Measurements from ENCODE around the gene FSTL3. TPM values are rescaled to one million over a fixed set of nuclear protein-coding genes. Genes with fewer than 3 reads are reported as not detected.

Gene FSTL3
- total RNA-seq, 1 experiment from 2014 or later, result 6.8 TPM

GRCh38 chr19:646779-647565 lies 29.2 kb upstream of the FSTL3 start:
- no peaks in the 10 kb centered on the region for H3K9me3 Mint-ChIP-seq
- TF ChIP-seq CTCF (conservative IDR thresholded peaks at IDR 0.05), result no peak
- H2BK120ac ChIP-seq (ENCODE audit: low read depth, low read length, poor library complexity, severe bottlenecking), result no peak overlapping the region
- H2BK12ac ChIP-seq (ENCODE audit: insufficient read length, low read depth, low read length), result no peak overlapping the region
- H3K4me2 ChIP-seq (ENCODE audit: insufficient read depth, insufficient read length, low read length), result no peak overlapping the region
- H3K56ac ChIP-seq (ENCODE audit: insufficient read length, low read depth, low read length), result no peak overlapping the region
- no peak overlapping the region for H3K23ac ChIP-seq (ENCODE audit: insufficient read length, low read depth, low read length)
- H3K23me2 ChIP-seq (ENCODE audit: insufficient read length, low read depth, low read length, poor library complexity, severe bottlenecking), result no peaks in the 10 kb centered on the region
- no peak overlapping the region for H2AFZ ChIP-seq (ENCODE audit: low read length)
- WGBS (ENCODE audit: extremely low coverage, insufficient read length, low lambda C conversion rate), result no CpG with 5 or more reads among the region's 48 CpGs
- no peak overlapping the region for H4K5ac ChIP-seq (ENCODE audit: insufficient read length, low read depth, low read length)
- no peak overlapping the region for H3T11ph ChIP-seq (ENCODE audit: low read length)
- H2AK5ac ChIP-seq (ENCODE audit: insufficient read length, low read length), result no peak overlapping the region
- DNase-seq, result no peak
- no peak overlapping the region for H2BK20ac ChIP-seq (ENCODE audit: low read depth, low read length, poor library complexity, severe bottlenecking)
- H3K27me3 Mint-ChIP-seq (ENCODE audit: low read depth), result no peaks in the 10 kb centered on the region
- H3K9me3 ChIP-seq (ENCODE audit: control insufficient read depth, low read depth, low read length), result no peaks in the 10 kb centered on the region
- no peaks in the 10 kb centered on the region for H3K27me3 ChIP-seq (ENCODE audit: insufficient read depth, low read length)
- H3K4me1 Mint-ChIP-seq, result no peaks in the 10 kb centered on the region
- no peaks in the 10 kb centered on the region; the same call in 1 of the 2 replicates for H3K79me2 ChIP-seq (ENCODE audit: insufficient read depth, low read length)
- no peaks in the 10 kb centered on the region for H3K4me1 ChIP-seq (ENCODE audit: insufficient read depth, low read length)
- no peaks in the 10 kb centered on the region for H4K20me1 ChIP-seq (ENCODE audit: control insufficient read depth, insufficient read depth, insufficient read length)
- H4K91ac ChIP-seq (ENCODE audit: insufficient read length, low read depth, low read length), result no peak overlapping the region
- H3K36me3 Mint-ChIP-seq (ENCODE audit: insufficient read depth in 1 of 3, low read depth in 3 of 3), result peaks cover 11 to 35% (median 18%) of the 10 kb centered on the region in 3 experiments
- H3K18ac ChIP-seq (ENCODE audit: insufficient read length, low read depth, low read length), result no peak overlapping the region
- H3K4ac ChIP-seq (ENCODE audit: low read depth, low read length), result no peak overlapping the region
- no peak overlapping the region for H3K4me3 Mint-ChIP-seq
- H3K79me1 ChIP-seq (ENCODE audit: insufficient read depth, low read depth, low read length, poor library complexity, severe bottlenecking), result peaks cover 4% of the 10 kb centered on the region
- H2BK15ac ChIP-seq (ENCODE audit: low read depth, low read length), result no peak overlapping the region
- H3K14ac ChIP-seq (ENCODE audit: insufficient read depth, low read length), result no peak overlapping the region
- H3K27ac Mint-ChIP-seq, result no peak overlapping the region
- no peak overlapping the region for H4K8ac ChIP-seq (replicated peaks; ENCODE audit: insufficient read length, low read depth, low read length)
- H3K9ac ChIP-seq (ENCODE audit: extremely low read depth, insufficient read length, low read length), result no peak overlapping the region
- no peak overlapping the region for H2BK5ac ChIP-seq (ENCODE audit: insufficient read length, low read length)
- no peak overlapping the region for H3K27ac ChIP-seq (ENCODE audit: insufficient read length, low read depth, low read length)

Data from H9 (cell line).